GF-D8 (cell line): ENCODE results near the gene ULK1.
A peak's percentile ranks its signal among the peaks of the same experiment; 100 is the strongest.

ENCODE experiments used
- DNase-seq: peaks from one replicate; lab custom pipeline; 2025; lab: John Stamatoyannopoulos, UW

ULK1 gene

DNA sequence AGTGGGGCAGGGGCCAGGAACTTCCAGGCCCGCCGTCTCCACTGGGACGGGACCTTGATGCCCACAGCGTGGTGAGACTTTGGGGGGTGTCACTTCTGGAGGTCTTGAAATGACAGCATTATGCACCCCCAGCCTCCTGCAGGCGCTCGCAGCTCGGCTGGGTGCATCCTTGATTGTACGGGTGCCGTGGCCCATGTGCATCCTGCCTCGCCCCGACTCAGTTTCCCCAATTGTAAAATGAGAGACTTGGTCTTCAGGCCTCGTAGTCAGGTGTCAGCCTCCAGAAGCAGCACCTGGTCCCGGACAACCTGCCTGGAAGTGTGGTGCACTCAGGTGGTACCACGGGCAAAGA, 25.7 kb downstream of the ULK1 start:
- no peak for DNase-seq

DNA sequence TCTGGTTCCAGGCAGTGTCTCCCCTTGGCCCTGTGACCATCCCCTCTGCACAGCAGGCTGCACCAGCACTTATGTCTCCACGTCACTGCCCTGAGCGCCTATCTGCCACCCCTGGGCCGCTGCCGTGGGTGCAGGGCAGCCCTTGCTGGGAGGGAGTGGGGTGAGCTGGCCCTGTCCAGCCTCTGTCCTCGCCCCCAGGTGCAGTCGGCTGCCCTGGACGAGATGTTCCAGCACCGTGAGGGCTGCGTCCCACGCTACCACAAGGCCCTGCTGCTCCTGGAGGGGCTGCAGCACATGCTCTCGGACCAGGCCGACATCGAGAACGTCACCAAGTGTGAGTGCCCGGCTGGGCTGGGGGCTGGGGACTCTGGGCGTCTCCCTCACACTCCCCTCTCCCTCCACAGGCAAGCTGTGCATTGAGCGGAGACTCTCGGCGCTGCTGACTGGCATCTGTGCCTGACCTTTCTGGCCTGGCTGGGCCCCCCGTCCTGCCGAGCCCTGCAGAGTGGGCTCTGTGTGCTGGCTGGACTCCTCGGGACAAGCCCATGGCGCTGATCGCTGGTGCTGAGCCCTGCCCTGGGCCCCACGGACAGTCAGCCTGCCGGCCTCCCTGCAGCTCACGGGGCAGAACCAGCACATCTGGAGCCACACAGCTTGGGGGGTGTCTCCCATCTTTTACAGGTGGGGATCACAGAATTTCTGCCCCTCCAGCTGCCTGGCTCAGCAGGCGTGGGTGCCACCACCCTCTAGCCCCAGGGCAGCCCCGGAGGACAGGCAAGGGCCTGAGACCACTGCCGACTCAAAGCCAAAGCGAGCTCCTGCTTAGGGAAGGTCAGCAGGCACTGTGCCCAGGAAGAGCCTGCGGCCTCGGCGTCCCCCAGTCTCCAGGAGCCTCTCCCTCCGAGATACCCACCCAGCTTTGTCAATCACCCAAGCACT, 26.7 kb downstream of the ULK1 start:
- no peak for DNase-seq

DNA sequence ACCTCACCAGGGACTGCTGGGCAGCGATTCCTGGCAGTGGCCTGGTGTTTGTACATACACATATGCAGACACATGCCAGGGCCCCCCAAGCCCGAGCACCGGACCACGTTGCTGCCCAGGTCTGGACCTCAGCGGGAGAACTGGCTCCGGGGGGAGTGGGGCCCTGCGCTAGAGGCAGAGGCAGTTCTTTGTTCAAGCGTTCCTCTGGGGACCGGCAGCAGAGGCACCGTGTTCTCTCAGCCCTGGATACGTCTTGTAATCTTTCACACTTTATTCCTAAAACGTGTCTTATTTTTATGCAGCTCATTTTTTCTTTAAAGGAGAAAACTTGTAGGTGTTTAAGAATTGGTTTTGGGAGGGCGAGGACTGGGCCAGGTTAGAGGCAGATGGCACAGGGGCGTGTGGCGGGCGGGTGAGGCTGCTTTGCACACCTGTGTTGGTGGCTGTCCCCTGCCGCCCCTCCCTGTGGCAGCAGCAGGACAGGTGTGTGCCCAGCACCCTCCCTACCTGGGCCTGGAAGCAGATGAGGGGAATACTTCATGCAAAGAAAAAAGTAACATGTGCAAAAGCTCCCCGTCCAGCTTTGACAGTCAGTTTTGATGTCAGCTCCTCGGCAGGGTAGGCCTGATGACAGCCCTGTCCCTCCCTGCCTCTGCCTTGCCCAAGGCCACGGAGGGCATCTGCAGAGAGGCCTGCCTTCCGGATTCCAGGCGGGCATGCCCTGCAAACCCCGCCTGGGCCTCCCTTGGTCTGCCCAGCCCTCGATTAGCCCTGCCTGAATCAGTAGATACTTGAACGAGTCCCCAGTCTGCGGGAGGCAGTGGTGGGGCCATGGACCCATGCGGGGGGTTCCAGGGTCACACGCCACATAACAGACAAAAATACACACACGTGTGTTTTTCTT, 27.7 kb downstream of the ULK1 start:
- no peak for DNase-seq

DNA sequence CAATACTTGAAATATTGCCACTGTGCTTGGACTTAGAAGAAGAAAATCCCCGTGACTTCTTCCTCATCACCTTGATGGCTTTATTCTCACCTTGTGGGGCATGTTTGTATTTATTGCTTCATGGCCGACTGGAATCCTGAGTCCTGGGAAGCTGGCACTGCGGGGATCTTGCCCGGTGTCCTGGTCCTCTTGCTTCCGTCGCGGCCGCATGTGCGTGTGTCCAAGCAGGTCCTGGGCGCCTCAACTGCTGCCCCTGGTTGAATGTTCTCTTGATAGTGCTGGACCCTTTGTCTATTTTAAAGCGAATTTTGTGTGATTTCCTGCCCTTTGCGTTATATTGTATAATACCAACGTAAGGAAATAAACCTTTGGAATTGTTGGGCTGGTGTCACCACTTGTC, 28.4 kb downstream of the ULK1 start:
- no peak for DNase-seq

DNA sequence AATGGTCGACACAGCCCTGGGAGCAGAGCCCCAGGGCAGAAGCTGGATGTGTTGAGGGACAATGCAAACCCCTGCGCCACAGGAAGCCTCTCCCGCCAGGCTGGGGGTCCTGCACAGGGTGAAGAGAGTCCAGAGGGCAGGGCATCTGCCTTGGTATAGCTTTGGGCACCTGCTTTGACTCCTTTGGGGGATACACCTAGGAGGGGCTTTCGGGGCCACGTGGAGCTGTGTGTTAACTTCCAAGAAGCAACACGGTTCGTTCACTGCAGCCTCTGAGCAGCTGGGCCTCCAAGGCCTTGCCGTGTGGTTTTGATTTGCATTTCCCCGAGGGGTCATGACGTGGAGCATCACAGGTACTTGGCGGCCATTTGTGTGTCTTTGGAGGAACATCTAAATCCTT, 28.8 kb downstream of the ULK1 start:
- no peak for DNase-seq

DNA sequence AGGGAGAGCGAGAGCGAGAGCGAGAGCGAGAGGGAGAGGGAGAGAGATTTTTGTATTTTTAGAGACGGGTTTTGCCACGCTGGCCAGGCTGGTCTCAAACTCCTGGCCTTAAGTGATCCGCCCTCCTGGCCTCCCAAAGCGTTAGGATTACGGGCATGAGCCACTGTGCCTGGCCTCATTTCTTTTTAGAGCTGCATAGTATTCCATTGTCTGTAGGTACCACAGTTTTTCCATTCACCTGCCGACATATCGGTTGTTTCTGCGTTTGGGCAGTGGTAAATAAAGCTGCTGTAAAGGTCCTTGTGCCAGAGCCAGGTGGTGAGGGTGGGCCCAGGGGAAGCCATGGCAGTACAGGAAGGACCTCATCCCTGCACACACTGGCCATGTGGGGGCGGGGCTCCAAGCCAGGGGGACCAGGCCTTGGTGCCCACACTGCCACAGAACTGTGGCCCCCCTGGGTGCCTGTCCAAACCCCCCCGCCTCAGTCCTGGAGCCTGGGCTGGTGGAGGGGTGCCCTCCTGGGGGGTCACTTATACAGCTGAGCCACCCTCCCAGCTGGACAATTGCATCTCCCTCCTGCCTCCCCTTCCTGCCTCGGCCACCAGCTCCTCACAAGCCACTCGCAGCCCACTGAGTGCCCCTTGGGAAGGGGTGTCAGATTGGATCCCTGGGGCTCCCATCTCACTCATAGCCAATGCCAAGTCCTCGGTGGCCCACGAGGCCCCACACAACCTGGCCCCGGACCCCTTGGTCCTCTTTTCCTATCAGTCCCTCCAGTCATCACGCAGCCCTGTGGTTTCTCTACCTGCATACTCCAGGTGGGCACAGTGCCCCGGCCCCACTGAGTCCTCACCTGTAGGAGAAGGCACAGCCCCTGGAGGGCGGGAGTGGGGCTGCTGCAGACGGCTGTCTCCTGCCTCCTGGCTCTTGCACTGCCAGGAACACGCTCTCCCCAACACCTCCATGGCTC, 33.0 kb downstream of the ULK1 start:
- DNase-seq, result no peak

DNA sequence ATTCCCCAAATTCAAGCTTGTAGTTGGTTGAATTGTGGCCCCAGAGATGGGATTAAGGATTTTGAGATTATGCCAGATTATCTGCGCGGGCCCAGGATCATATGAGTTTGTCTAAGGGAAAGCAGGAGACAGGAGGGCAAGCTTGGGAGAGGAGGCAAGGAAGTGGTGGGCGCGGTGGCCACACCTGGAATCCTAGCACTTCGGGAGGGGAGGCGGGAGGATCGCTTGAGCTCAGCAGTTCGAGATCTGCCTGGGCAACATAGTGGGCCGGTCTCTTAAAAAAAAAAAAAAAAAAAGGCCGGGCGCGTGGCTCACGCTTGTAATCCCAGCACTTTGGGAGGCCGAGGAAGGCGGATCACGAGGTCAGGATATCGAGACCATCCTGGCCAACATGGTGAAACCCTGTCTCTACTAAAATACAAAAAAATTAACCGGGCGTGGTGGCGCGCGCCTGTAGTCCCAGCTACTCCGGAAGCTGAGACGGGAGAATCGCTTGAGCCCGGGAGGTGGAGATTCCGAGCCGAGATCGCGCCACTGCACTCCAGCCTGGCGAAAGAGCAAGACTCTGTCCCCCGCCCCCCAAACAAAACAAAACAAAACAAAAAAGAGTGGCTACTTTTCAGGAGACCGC, 33.8 kb downstream of the ULK1 start:
- DNase-seq, result no peak

DNA sequence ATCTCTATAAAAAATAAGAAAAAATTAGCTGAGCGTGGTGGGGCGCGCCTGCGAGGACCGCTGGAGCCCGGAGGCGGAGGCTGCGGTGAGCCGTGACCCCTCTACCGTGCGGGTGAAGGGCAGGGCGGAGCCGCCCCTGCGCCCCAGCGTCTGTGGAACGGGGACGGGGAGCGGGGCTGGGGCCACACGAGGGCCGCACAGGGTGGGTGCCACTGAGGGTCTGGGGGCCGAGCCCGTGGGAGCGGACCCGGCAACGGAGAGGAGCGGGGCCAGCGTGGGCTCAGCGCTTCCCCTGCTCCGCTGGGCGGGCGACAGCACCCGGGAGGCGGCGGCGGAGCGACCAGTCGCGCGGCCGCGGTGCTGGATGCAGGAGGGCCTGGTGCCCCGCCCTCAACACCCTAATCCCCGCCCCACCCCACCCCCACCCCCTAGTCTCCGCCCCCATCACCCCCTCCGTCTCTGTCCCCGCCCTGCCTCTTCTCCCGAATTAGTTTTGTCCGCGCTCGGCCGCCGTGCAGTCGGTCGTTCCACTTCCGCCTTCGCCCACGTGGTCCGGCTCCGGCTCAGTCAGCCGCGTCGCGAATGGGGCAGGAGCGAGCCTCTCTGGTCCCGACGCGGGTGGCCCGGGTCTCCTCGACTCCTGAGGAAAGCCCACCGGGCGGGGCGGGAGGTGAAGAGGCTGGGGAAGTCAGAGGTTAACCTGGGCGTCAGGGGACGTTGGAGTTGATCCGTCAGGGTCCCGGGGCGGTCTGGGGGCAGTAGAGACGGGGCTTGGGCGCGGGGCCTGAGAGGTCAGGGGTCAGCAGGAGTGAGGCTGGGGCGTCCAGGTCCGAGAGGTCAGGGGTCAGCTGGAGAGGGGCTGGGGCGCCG, 34.5 kb downstream of the ULK1 start, which contains the start of gene PUS1:
Gene PUS1, plus strand, starts transcription at position 566 of the 870 bp plus-strand sequence. CDS start 447 bp downstream, outside the sequence.
- DNase-seq, result peak; percentile 66

DNA sequence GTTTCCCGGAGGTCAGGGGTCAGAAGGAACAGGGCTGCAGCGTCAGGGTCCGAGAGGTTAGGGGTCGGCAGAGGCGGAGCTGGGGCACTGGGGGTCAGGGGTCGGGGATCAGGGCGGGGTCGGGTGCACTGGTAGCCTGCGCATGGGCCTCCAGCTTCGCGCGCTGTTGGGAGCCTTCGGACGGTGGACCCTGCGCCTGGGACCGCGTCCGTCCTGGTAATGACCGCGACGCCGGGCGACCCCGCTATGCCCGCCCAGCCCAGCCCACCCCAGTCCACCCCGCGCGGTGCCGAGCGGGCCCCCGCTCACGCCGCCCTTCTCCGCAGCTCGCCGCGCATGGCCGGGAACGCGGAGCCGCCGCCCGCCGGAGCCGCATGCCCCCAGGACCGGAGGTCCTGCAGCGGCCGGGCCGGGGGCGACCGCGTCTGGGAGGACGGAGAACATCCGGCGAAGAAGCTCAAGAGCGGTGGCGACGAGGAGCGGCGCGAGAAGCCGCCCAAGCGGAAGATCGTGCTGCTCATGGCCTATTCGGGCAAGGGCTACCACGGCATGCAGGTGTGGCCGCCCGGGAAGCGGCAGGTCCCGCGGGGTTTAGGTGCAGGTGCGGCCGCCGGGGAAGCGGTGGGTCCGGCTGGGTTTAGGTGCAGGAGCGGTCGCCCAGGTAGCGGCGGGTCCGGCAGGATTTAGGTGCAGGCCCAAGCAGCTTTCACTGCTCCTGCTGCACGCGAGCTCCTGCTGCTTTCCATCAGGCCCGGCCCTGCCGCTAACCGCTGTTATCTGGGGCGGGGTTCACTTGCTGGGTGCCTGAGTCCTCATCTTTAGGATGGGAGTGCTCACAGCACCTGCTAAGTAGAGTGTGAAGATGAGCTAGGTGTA, 35.4 kb downstream of the ULK1 start:
- no peak for DNase-seq

DNA sequence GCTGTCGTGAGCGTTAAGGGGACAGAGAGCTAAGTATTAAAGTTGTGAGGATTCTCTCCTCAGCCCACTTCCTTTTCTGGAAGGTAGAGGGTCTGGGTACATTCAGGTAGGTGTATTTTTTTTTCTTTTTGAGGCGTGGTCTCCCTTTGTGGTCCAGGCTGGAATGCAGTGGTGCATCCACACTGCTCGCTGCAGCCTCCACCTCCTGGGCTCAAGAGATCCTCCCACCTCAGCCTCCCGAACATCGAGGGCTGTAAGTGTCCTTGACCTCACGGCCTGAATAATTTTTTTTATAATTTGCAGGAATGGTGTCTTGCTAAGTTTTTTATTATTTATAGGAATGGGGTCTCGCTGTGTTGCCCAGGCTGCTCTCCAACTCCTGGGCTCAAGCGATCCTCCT, 36.1 kb downstream of the ULK1 start:
- DNase-seq, result no peak

DNA sequence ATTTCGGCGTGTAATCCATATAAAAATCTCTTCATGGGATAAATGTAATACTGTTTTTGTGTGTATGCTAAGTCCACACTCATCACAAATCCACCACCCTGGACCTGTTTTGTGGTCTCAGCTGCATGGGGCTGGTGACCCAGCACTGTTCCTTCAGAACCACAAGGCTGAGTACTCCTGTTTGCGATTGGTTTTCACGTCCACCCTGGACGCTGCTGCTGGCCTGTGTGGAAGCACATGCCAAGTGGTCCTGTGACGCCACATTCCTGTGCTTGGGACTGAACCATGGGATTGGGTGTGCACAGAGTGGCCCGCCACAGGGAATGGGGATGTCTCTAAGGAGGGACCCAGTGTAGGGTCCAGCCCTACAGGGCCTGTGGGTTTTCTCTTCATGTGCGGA, 39.0 kb downstream of the ULK1 start:
- DNase-seq, result no peak

DNA sequence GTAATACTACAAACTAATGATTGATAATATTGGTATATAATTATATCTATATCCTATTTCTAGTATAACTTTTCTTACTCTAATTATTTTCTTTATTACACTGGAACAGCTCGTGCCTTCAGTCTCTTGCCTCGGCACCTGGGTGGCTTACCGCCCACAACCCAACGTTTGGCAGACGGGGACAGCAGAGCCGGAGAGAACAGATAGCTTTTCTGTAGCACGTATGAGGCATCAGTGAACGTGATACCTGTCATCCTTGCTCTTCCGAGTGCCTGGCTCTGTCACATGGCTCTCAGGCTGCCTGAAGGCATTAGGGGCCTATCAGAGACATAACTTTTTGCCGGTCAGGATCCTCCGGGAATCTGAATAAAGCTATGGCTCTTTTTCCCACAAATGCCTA, 40.1 kb downstream of the ULK1 start:
- no peak for DNase-seq

DNA sequence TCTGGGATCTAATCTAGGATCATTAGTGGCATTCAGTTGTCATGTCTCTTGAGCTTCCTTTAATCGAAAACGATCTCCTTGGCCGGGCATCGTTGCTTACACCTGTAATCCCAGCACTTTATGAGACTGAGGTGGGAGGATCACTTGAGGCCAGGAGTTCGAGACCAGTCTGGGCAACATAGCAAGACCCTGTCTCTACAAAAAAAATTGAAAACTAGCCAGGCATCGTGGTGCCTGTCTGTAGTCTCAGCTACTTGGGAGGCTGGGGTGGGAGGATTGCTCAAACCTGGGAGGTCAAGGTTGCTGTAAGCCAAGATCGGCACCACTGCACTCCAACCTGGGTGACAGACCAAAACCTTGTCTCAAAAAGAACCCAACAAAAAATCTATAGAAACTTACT, 43.7 kb downstream of the ULK1 start:
- no peak for DNase-seq

DNA sequence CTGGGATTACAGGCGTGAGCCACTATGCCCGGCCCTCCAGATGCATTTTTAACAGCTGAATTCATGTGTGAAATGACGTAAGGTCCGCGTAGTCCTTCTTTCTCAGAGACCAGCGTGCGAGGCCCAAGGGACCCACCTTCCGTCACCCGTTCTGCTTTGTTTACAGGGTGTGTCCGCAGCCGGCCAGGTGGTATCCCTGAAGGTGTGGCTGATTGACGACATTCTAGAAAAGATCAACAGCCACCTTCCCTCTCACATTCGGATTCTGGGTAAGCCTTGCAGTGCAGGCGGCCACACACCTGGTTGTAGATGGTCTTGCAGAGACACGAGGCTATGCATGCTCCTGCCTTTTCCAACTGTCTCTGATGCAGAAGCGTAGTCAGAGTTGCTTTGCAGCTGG, 44.6 kb downstream of the ULK1 start:
- no peak for DNase-seq

DNA sequence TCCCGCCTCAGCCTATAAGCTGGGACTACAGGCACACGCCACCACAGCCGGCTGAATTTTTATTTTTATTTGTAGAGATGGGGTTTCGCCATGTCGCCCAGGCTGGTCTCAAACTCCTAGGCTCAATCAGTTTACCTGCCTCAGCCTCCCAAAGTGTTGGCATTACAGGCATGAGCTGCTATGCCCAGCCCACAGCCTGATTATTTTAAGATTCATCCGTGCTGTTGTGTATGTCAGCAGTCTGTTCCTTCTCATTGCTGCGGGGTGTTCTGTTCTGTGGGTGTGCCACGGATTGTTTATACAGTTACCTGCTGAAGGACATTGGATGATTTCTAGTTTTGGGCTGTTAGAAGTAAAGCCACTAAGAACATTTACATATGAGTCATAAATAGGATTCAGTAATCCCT, 45.7 kb downstream of the ULK1 start:
- DNase-seq, result no peak

DNA sequence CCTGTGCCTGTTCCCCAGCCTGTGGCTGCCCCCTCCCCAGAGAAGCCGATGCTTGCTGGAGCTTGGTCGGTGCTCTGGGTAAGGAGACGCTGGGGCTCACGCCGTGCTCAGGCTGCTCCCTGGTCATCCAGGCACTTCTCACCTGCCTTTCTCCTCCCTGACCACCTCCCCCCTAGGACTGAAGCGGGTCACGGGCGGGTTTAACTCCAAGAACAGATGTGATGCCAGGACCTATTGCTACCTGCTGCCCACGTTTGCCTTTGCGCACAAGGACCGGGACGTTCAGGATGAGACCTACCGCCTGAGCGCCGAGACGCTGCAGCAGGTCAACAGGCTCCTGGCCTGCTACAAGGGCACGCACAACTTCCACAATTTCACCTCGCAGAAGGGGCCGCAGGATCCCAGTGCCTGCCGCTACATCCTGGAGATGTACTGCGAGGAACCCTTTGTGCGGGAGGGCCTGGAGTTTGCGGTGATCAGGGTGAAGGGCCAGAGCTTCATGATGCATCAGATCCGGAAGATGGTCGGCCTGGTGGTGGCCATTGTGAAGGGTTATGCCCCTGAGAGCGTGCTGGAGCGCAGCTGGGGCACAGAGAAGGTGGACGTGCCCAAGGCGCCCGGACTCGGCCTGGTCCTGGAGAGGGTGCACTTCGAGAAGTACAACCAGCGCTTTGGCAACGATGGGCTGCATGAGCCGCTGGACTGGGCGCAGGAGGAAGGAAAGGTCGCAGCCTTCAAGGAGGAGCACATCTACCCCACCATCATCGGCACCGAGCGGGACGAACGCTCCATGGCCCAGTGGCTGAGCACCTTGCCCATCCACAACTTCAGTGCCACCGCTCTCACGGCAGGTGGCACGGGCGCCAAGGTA, 46.9 kb downstream of the ULK1 start:
- no peak for DNase-seq

DNA sequence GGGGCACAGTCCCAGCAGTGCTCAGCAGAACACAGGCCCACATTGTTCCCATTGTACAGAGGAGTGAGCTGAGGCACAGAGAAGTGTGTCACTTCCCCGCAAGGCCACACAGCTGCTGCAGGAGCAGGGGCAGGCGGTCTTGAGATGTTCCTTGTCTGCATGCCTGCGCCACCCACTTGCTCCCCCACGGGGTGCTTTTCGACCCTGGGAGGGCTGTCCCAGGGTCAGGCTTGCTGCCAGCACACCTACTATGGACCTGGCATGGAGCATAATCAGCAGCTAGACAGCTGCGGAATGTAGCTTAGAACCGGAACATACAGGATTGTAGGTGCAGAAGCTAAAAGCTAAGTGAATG, 47.5 kb downstream of the ULK1 start:
- no peak for DNase-seq

DNA sequence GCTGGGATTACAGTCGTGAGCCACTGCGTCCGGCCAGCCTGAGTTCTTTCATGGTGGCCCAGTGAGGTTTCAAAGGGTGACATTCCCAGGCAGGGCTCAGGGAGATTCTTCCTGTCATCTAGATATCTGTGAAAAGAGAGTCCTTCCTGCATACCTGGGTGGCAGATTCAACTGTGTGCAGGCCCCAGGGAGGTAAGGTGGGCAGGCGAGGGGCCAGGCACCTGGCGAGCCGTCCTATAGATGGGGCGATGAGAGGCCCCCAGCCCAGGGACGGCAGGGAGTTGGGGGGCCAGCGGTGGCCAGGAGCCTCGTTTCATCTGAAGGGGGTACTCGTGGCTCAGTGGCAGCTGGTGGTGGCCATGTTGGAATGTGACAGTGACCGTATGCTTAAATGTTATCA, 48.2 kb downstream of the ULK1 start:
- no peak for DNase-seq
